Stimulated activated CD8-positive, alpha-beta memory T cell treated with anti-CD3 and anti-CD28 coated beads, Interleukin-12 subunit alpha, Interleukin-12 subunit beta, amount 100 ng/mL, for 4 hours (primary cell): ENCODE data around the gene HSF5.
"Not testable (repeated sequence)": the region's sequence is repeated elsewhere in the genome, so short reads cannot be mapped to it uniquely, and the experiment has no call there.

ENCODE experiments used
- DNase-seq: peaks from one replicate; pipeline ENCODE4 v3.0.0-alpha.2; 2020; ENCODE audit warnings: low read depth

HSF5 gene

DNA sequence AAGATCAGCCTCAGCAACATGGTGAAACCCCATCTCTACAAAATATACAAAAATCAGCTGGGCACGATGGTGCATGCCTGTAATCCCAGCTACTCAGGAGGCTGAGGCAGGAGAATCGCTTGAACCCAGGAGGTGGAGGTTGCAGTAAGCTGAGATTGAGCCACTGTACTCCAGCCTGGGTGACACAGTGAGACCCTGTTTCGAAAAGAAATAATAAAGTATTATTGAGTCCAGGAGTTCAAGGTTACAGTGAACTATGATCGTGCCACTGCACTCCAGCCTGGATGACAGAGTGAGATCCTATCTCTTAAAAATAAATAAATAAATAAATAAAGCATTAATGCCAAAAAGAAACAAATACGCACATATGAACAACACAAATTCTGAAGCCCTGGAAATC, 6.4 kb downstream of the HSF5 start:
- not testable (repeated sequence) for DNase-seq

GRCh38 chr17:58480090-58480489, 8.1 kb downstream of the HSF5 start:
- no peak for DNase-seq

GRCh38 chr17:58476812-58477211, 11.4 kb downstream of the HSF5 start:
- no peak for DNase-seq

- no peak for DNase-seq
Measured at GRCh38 chr17:58475985-58476384, 12.2 kb downstream of the HSF5 start.

DNA sequence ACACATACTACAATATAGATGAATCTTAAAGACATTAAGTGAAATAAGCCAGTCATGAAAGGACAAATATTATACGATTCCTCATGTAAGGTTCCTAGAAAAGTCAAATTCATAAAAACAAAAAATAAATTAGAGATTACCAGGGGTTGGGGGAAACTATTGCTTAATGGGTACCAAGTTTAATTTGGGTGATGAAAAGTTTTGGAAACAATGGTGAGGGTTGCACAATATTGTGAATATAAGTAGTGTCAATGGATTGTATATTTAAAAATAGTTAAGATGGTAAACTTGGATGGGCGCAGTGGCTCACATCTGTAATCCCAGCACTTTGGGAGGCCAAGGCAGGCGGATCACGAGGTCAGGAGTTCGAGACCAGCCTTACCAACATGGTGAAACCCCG, 17.9 kb downstream of the HSF5 start:
- DNase-seq: no peak

DNA sequence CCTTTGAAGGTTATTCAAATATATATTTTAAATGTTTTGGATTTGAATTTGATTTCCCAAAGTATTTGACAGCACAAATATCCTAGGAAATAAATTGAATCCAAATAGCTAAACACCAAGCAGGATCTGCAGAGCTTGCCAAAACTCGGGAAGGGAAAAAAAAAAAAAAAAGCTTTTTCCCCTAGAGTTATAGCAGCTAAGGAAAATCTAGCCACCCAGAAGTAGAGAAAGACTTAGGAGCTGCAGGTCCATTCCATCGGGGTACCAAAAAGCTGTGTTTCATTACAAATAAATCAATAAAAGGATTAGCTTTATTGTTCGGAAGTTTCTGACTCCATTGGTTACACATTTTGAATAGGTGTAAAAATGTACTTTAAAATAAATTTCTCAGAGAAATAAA, 19.3 kb downstream of the HSF5 start:
- no peak for DNase-seq

- no peak for DNase-seq
Measured at GRCh38 chr17:58455491-58455890, 32.7 kb downstream of the HSF5 start.

DNA sequence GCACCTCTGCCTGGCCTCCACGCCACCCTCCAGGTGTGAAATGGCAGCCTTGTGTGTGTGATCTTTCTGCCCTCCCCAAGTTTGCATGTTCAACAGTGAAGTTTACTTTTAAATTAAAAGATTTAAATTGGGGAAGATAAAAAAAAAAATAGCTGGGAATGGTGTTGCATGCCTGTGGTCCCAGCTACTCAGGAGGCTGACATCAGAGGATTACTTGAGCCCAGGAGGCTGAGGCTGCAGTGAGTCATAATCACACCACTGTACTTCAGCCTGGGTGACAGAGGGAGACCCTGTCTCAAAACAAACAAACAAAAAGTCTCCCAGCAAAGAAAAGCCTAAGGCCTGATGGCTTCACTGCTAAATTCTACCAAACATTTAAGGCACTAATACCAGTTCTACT, 35.5 kb downstream of the HSF5 start:
- DNase-seq: no peak

DNA sequence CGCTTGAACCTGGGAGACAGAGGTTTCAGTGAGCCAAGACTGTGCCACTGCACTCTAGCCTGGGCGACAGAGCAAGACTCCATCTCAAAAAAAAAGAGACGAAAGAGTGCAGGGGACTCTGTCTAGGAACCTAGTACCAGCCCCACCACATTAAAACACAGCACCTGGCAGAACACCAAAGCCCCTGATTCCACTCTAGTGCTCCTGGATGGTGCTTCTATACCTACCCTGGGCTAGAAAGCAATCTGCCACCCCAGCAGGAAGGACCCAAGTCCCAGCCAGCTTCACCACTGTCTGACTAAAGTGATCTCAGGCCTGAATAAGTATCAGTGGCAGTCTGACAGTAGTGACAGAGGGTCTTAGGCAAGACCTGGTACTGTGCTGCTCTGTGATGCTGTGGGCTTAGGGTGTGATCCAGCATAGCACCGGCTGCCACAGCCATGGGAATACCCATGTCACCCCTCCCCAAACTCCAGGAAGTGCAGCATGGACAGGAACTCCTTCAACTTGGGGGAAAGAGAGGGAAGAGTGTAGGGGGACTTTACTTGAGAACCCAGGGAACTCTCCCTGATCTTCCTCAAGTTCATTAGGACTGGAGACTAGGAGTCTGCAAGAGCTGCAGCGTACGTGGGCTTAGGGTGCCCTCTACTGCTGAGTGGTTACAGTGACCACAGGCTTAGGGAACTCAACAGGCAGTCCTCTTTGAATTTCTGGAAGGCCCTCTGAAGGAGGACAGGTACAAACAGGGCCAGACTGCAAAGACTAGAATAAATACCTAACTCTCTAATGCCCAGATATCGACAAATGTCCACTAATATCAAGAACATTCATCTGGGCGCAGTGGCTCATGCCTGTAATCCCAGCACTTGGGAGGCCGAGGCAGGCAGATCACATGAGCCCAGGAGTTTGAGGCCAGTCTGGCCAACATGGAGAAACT, 40.9 kb downstream of the HSF5 start:
- peak; percentile 13 for DNase-seq

DNA sequence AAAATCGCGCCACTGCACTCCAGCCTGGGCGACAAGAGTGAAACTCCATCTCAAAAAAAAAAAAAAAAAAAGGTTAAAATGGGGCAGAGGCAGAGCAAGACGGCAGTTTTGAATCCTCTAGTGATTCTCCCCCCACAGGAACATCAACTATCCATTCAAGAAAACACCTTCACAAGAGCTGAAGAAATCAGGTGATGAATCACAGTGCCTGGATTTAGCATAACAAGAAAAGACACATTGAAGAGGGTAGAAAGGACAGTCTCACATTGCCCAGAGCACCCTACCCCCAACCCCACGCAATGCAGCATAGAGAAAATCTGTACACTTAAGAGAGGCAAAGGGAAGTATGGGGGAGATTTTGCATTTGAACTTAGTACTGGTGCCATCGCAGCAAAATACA, 42.1 kb downstream of the HSF5 start:
- DNase-seq: no peak

DNA sequence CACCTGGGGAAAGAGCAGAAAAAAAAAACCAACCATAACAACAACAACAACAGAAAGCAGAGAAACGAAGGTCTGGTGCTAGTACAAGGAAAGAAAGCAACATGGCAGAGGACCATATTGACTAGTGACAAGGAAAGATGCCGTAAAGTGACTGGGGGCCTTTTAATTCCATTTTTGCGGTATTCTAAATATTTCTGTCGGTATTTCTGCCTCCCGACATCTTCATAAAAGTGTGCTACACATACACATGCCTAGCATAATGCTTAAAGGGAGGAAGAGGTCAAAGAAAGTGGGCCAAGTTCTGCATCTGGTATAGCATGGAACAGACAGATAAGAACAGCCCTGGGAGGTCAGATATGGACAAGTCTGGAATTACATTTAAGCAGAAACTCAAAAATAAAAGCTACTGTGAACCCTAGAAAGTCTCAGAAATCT, 51.4 kb downstream of the HSF5 start:
- DNase-seq: no peak

GRCh38 chr17:58436245-58436644, 52.0 kb downstream of the HSF5 start:
- no peak for DNase-seq

- DNase-seq: no peak
Measured at GRCh38 chr17:58432806-58433573, 55.2 kb downstream of the HSF5 start.

DNA sequence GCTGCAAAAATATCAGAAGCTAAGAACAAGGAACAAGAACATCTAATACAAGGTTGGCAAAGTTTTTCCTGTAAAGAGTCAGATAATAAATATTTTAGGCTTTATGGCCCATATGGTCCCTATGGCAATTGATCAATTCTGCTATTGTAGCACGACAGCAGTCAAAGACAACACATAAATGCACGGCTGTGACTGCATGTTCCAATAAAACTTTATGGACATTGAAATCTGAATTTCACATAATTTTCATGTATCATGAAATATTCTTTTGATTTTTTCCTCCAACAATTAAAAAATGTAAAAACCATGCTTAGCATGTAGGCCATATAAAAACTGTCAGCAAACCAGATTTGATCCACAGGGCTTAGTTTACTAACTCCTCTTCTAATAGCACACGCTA, 60.4 kb downstream of the HSF5 start:
- no peak for DNase-seq

DNA sequence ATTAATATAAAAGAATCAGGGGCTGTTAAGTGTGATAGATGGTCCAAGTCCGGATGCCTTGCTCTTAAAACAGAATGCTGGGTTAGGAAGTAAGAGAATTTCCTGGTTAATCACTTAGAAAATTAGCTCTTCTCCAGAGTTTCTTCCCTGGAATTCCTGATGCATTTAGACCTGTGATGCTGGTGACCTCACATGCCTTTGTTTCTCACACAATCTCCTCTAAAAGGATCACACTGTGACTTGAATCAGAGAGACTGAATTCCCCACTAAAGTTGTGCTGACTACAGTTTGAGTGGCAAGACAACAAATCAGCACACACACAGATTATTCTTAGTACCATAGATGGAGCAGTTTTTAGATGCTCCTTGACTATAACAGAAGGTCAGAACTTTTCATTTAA, 66.5 kb downstream of the HSF5 start:
- DNase-seq: no peak

DNA sequence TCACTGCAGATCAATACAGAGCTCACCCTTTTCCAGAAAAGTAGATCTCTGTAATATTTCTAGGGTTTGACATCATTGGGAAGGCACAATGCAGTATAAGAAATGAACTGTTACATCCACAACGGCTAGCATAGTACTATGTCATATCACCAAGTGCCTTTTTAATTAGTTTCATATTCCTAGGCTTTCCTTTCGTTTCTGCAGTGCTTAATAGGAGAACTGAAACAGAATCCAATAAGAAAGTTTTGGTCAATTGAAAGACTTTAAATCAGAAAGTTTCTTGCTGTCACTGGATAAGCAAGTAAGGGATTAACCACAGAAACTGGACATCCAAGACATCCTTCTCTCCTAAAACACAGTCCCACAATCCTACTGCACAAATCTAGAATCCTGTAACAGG, 67.4 kb downstream of the HSF5 start:
- DNase-seq: no peak

GRCh38 chr17:58417300-58418092, 70.7 kb downstream of the HSF5 start, which contains the start of gene RNF43:
Gene RNF43, minus strand, starts transcription at chr17:58417534. Its CDS starts 1,957 bp downstream, at chr17:58415577.
- DNase-seq: peak; percentile 71

DNA sequence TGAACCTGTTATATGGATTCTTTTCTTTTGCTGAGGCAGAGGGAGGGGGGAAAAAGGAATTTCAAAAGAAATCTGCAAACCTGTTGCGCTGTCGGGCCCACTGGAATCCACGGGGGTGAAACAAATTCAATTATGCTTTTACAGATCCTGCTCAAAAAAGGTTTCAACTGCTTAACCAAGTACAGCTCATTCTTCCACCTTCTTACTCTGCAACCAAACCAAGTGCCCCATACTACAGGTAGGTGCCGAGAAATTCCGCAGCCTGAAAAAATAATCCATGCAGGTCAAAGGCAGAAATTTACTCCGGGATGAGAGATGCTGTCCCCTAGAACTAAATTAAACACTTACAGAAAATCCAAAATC, 71.3 kb downstream of the HSF5 start:
- DNase-seq: no peak

DNA sequence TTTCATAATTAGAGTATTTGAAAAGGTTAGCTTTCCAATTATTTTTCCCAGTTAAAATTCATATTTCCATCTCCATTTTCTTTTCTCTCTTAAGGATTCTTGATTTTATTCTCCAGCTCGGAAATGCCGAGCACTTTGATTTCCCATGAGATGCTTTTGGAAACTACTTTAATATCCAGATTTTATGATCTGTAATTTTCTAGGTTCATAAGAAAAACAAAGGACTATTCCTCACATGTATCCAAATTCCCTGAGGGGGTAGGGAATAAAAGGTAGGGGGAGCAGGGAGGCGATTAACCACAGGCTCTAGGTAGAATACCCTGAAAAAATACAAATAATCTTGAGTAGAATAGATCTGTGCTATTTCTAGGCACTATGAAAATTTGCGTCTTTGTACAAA, 71.8 kb downstream of the HSF5 start:
- no peak for DNase-seq

GRCh38 chr17:58415371-58416055, 72.7 kb downstream of the HSF5 start:
- DNase-seq: no peak

- no peak for DNase-seq
Measured at GRCh38 chr17:58414596-58414997, 73.6 kb downstream of the HSF5 start.

- DNase-seq: no peak
Measured at GRCh38 chr17:58413684-58414083, 74.5 kb downstream of the HSF5 start.
